Measurements from ENCODE around the gene HES4.
A peak's percentile ranks its signal among the peaks of the same experiment; 100 is the strongest.
"Not testable (repeated sequence)": the region's sequence is repeated elsewhere in the genome, so short reads cannot be mapped to it uniquely, and the experiment has no call there.

Gene HES4

DNA sequence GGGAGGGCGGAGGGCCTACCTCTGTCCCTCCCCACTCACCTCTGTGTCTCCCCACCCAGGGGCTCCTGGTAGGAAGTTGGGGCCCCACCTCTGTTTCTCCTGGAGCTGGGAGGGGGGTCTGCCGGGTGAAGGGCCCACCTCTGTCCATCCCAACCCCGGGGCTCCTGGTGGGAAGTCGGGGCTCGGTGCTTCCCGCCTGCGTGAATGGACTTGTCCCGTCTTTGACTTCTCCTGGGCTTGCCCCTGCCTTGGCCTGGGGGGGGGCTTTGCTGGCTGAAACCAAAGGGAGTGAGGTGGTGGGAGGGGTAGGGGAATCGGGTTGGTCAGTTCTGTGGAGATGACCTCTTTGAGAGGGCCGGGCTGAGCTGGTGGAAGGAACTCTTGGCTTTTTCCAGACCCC is 25.8 kb upstream of the HES4 start:
- no peak overlapping the region for H3K27ac Mint-ChIP-seq
- peaks cover 1% of the 10 kb centered on the region for H3K27me3 Mint-ChIP-seq
- ATAC-seq = no peak
- H3K36me3 Mint-ChIP-seq (ENCODE audit: low read depth) = no peaks in the 10 kb centered on the region
- H3K4me1 Mint-ChIP-seq = peaks cover 6% of the 10 kb centered on the region
- DNase-seq = no peak
- H3K4me3 Mint-ChIP-seq = no peak overlapping the region
- H3K9me3 Mint-ChIP-seq = no peaks in the 10 kb centered on the region

DNA sequence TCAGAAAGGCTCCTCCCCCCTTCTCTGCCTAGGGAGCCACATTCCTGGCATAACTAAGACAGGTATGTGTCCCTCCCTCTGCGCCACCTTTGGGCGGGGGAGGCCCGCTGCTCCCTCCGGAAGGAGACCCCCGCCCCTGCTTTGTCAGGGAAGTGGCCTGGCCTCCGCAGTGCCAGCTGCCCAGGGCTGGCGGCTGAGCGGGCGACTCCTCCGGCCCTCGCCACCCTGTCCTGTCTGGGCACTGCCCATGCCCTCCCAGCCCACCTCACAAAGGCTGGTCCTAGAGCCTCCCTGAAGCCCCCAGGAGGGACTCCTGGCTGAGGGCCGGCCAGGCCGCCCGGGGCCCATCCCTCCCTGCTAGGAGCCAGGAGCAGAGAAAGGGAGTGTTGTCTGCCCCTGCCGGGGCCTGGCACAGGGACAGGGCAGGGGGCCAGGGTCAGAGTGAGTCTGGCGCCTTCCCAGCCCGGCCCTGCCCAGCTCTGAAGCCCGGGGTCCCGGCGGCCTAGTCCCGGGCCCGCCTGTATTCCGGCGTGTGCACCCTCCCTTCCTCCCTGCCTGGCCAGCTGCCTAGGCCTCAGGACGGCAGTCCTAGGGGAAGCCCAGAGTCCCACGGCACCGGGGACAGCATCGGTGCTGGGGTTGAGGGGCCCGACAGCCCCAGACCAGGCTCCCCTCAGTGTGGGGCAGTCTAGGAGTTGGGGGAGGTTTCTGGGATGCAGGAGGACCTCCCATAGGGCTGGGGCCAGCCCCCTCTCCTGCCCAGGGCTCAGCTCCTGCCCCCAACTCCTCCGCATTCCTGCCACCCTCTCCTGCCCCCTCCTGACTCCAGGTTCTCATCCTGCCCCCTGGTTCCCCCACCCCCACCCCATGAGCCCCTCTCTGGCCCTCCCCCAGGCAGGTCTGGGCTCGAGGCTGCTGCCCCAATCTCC is 25.1 kb upstream of the HES4 start:
- no peaks in the 10 kb centered on the region for H3K9me3 Mint-ChIP-seq
- no peak overlapping the region for H3K27ac Mint-ChIP-seq
- H3K36me3 Mint-ChIP-seq (ENCODE audit: low read depth) = no peaks in the 10 kb centered on the region
- no peak overlapping the region for H3K4me3 Mint-ChIP-seq
- no peak for ATAC-seq
- no peak for DNase-seq
- H3K27me3 Mint-ChIP-seq = peaks cover 1% of the 10 kb centered on the region
- H3K4me1 Mint-ChIP-seq = peaks cover 6% of the 10 kb centered on the region

DNA sequence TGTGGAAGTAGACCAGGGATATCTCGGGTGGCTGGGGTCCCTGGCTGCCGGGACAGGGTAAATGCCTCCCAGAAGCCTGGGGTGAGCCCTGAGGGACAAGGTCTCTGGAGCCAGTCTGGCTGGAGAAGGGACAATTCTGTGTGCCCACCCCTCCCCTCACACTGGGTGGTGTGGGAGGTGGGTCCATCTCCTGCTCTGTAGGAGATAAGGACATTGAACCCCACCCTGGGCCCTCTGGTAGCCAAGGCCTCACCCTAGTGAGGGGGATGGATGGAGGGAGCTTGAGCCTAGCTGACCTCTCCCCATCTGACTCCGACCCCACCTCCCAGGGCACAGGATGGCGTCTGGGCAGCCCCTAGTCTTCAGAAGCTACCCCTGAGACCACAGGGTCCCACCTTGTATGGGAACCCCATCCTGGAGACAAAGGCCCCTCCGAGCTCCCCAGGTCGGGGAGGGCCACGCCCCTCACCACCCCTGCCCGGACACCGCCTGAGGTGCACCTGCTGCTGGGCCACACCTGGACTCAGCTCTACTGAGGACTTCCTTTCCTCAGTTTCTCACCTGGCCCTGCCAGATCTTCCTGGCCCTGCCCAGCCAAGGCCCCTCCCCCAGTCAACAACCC is 24.4 kb upstream of the HES4 start:
- DNase-seq = no peak
- peaks cover 1% of the 10 kb centered on the region for H3K27me3 Mint-ChIP-seq
- no peak overlapping the region for H3K4me3 Mint-ChIP-seq
- H3K36me3 Mint-ChIP-seq (ENCODE audit: low read depth) = no peaks in the 10 kb centered on the region
- ATAC-seq = no peak
- H3K9me3 Mint-ChIP-seq = no peaks in the 10 kb centered on the region
- H3K4me1 Mint-ChIP-seq = peaks cover 6% of the 10 kb centered on the region
- H3K27ac Mint-ChIP-seq = no peak overlapping the region

DNA sequence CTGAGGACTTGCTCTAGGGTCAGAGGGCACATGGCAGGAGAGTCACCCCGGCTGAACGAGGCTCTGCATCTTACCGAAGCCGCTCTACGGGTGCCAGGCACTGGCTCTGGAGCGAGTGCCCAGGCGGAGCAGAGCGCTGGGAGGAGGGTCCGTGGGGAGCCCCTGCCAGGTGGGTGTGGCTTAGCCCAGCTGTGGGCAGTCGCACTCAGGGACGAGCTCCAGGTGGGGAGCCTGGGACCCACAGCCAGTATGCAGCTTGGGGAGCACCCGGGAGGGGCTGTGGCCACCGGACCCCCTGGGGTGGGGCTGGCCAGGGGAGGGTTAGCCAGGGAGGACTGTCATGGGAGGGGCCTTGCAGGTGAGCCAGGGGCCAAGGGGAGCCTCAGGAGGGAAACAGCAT is 23.8 kb upstream of the HES4 start:
- Mint-ChIP-seq H3K27ac (no peak overlapping the region), H3K9me3 (no peaks in the 10 kb centered on the region), H3K36me3 (ENCODE audit: low read depth) (no peaks in the 10 kb centered on the region), H3K27me3 (peaks cover 1% of the 10 kb centered on the region), H3K4me1 (peaks cover 8% of the 10 kb centered on the region), H3K4me3 (no peak overlapping the region)
- no peak for ATAC-seq
- no peak for DNase-seq

DNA sequence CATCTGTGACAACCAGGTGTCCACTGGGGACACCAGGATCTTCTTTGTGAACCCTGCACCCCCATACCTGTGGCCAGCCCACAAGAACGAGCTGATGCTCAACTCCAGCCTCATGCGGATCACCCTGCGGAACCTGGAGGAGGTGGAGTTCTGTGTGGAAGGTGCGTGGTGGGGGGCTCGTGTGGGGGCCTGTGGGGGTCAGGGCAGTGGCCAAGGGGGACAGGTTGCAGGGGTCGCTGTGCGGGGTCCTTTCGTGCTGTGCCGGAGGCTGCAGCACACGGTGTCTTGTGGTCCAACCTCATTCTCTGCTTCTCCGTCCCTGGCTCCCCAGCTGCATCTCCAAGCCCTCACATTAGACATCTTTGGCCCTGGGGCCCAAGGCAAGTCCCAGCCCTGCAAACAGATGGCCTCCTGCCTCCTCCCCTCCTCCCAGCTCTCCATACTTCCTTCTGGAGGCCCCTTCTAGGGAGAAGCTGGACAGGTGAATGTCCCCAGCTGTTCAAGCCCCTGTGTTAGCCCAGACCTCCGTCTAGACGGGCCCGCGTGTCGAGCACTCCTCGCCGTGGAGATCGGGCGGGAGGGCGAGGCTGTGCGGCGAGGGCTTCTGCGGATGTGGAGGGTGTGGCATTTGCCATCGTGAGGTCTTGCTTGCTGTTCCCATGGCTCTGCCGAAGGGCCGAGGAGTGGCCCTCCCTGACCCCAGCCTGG is 22.6 kb upstream of the HES4 start:
- DNase-seq = no peak
- H3K4me3 Mint-ChIP-seq = no peak overlapping the region
- ATAC-seq = no peak
- H3K27ac Mint-ChIP-seq = no peak overlapping the region
- H3K27me3 Mint-ChIP-seq = peaks cover 1% of the 10 kb centered on the region
- H3K4me1 Mint-ChIP-seq = peaks cover 8% of the 10 kb centered on the region
- H3K9me3 Mint-ChIP-seq = no peaks in the 10 kb centered on the region
- no peaks in the 10 kb centered on the region for H3K36me3 Mint-ChIP-seq (ENCODE audit: low read depth)

DNA sequence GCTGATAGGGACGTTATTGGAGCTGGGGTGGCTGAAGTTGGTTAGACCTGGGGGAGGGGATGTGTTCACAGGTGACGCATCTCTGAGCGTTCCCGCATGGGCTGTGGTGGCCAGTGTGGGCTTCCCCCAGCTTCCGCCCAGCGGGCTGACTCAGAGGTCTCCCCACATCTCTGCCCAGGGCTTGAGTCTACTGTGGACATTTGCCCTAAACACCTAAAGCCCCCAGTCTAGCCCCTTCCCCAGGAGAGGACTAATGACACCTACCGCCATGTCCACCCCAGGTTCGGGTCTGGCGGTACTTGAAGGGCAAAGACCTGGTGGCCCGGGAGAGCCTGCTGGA is 22.0 kb upstream of the HES4 start:
- Mint-ChIP-seq H3K4me3 (no peak overlapping the region), H3K4me1 (peaks cover 12% of the 10 kb centered on the region), H3K27ac (no peak overlapping the region), H3K27me3 (no peaks in the 10 kb centered on the region), H3K9me3 (no peaks in the 10 kb centered on the region), H3K36me3 (ENCODE audit: low read depth) (peaks cover 2% of the 10 kb centered on the region)
- ATAC-seq (no peak), DNase-seq (no peak)

DNA sequence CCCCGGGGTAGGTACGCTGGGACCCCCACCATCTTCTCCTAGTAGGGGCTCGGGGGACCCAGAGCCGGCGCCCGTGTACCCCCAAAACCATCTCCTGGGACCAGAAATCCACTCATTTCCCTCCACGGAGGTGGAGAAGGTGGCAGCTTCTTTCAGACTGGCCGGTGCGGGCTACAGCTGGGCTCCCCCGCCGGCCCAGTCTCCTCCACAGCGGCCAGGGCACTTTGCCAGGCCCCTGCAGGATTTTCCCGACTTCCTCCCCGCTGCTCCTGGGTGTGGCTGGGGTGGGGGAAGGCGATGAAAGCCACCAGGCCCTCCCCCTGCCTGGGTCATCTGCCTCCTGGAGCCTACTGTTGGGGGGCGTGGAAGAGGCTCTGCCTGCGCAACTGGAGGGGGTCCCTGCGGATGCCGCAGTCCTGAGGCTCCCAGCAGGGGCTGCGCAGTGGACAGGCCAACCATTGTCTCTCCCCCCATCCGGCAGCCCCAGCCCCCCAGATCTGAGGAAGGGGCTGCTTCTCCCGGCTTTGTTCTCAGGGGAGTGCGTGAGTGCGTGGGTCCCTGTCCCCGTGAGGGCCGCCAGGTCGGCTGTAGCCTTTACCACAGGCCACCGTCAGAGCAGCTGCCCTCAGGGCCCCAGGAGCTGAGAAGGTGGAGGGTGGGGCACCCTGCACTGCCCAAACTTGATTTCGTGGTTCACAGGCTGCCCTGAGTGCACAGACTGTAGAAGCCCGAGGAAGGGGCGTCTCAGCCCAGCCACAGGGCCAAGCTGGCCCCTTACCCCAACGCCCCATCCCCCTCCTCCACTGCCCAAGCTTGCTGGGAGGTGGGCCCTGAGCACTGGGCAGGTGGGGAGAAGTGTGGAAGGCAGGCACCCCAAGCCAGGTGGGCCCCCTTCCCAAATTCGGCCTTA is 21.4 kb upstream of the HES4 start:
- no peak for ATAC-seq
- no peak overlapping the region for H3K4me3 Mint-ChIP-seq
- H3K27me3 Mint-ChIP-seq = no peaks in the 10 kb centered on the region

DNA sequence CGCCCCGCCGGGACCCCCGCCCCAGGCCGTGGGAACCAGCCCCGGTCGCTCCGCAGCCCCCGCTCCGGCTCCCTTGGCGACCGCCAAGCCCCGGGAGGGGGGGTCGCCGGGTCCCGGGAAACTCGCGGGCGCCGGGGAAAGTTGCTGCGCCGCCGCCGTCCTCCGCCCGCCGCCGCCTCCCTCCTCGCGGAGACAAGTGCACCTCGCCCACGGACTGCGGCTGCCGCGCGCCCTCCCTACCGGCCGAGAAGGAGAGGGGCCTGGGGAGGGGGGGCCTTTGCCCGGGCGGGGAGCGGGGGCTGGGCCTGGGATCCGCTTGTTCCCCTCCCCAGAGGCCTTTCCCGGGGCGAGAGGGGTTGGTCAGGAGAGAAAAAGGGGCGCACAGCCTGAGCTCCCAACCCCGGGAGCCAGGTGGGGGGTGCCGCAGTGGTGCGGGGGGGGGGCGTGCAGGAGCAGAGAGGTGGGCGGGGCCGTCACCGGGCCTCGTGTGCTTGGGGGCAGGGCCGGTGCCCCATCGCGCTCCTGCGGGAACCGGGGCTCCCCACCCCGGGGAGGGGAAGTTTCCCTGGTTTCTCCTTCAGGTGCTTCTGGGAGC is 20.6 kb upstream of the HES4 start:
- no peak overlapping the region for H3K27ac Mint-ChIP-seq
- DNase-seq (peak; percentile 53), ATAC-seq (no peak)
- H3K36me3 Mint-ChIP-seq (ENCODE audit: low read depth) = peaks cover 2% of the 10 kb centered on the region
- H3K4me1 Mint-ChIP-seq = peaks cover 12% of the 10 kb centered on the region
- no peaks in the 10 kb centered on the region for H3K9me3 Mint-ChIP-seq
- H3K27me3 Mint-ChIP-seq = no peaks in the 10 kb centered on the region
- no peak overlapping the region for H3K4me3 Mint-ChIP-seq

More for the DNA sequence above, 21.4 kb upstream of the HES4 start:
- Mint-ChIP-seq H3K27ac (no peak overlapping the region), H3K9me3 (no peaks in the 10 kb centered on the region), H3K4me1 (peaks cover 12% of the 10 kb centered on the region), H3K36me3 (ENCODE audit: low read depth) (peaks cover 2% of the 10 kb centered on the region)
- no peak for DNase-seq

DNA sequence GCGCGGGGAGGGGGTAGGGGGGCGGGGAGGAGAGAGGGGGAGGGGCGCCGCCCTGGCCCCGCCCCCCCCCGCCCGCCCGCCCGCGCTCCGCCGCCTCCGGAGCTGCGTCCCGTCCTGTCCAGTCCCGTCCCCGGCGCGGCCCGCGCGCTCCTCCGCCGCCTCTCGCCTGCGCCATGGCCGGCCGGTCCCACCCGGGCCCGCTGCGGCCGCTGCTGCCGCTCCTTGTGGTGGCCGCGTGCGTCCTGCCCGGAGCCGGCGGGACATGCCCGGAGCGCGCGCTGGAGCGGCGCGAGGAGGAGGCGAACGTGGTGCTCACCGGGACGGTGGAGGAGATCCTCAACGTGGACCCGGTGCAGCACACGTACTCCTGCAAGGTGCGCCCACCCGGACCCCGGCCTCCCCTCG is 20.1 kb upstream of the HES4 start, which contains the start of gene AGRN:
AGRN (plus strand) TSS at position 121 of the 405 bp plus-strand sequence; CDS start at position 174, 53 bp downstream.
- Mint-ChIP-seq H3K4me1 (peaks cover 16% of the 10 kb centered on the region), H3K4me3 (peak within 1 kb of the TSS; percentile 42), H3K9me3 (no peaks in the 10 kb centered on the region), H3K27me3 (no peaks in the 10 kb centered on the region), H3K36me3 (ENCODE audit: low read depth) (peaks cover 2% of the 10 kb centered on the region), H3K27ac (no peak within 1 kb of the TSS)
- ATAC-seq (peak; percentile 16), DNase-seq (no peak)

DNA sequence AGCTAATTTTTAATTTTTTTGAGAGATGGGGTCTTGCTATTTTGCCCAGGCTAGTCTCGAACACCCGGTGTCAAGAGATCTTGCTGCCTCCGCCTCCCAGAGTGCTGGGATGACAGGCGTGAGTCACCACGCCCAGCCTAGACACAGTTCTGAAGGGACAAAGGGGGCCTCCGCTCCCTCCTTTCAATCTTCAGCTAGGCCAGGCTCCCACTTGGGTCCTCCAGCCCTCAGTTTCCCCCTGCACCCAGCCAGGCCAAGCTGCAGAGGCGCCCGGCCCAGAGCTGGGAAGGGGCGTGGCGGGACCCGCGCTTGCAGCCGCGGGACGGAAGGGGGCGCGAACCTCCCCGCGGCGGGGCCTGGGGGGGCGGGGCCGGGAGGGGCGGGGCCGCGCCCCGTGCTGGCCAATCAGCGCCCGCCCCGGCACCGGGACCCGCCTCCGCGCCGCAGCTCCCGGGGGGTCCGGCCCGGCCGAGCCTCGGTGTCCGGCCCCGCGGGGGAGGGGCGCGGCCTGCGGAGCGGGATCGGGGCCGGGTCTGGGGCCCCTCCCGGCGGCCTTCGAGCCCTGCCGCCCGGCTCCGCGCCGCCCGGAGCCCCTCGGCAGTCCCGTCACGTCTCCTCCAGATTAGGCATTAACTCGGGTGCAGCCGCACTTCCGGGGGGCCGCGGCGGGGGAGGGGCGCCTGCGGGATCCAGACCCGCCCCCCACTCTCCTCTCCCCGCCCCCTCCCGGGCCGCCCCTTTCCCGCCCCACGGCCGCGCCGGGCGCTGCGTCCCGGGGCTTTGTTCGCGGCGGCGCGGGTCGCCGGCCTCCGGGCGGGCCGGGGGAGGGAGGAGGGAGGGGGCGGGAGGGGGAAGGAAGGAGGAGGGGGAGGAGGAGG is 19.5 kb upstream of the HES4 start:
- Mint-ChIP-seq H3K36me3 (ENCODE audit: low read depth) (peaks cover 2% of the 10 kb centered on the region), H3K27ac (no peak overlapping the region)

DNA sequence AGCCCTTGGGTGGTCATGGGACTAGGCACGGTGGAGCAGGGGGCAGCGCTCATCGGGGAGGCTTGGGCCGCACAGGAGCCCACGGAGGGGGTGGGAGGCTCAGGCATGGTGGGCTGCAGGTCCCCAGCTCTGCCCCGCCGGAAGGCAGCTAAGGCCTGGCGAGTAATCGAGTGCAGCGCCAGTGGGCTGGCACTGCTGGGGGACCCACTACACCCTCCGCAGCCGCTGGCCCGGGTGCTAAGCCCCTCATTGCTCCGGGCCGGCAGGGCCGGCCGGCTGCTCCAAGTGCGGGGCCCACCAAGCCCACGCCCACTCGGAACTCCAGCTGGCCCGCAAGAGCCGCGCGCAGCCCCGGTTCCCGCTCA is 18.4 kb upstream of the HES4 start:
- DNase-seq, H3K27ac Mint-ChIP-seq: not testable (repeated sequence)

More for the DNA sequence above, 19.5 kb upstream of the HES4 start:
- DNase-seq (peak; percentile 85), ATAC-seq (peak; percentile 73)
- H3K9me3 Mint-ChIP-seq = no peaks in the 10 kb centered on the region
- H3K4me3 Mint-ChIP-seq = peak overlapping the region; percentile 42
- H3K4me1 Mint-ChIP-seq = peaks cover 22% of the 10 kb centered on the region
- no peaks in the 10 kb centered on the region for H3K27me3 Mint-ChIP-seq

DNA sequence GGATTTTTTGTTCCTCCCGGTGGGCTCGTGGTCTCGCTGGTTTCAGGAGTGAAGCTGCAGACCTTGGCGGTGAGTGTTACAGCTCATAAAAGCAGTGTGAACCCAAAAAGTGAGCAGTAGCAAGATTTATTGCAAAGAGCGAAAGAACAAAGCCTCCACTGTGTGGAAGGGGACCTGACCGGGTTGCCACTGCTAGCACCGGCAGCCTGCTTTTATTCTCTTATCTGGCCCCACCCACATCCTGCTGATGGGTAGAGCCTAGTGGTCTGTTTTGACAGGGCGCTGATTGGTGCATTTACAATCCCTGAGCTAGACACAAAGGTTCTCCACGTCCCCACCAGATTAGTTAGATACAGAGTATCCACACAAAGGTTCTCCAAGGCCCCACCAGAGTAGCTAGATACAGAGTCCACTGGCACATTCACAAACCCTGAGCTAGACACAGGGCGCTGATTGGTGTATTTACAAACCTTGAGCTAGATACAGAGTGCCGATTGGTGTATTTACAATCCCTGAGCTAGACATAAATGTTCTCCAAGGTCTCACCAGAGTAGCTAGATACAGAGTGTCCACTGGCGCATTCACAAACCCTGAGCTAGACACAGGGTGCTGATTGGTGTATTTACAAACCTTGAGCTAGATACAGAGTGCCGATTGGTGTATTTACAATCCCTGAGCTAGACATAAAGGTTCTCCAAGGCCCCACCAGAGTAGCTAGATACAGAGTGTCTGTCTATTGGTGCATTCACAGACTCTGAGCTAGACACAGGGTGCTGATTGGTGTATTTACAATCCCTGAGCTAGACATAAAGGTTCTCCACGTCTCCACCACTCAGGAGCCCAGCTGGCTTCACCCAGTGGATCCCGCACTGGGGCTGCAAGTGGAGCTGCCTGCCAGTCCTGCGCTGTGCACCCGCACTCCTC is 17.8 kb upstream of the HES4 start:
- not testable (repeated sequence) for DNase-seq; H3K36me3 Mint-ChIP-seq (ENCODE audit: low read depth); H3K27ac Mint-ChIP-seq; ATAC-seq; H3K4me3 Mint-ChIP-seq; H3K27me3 Mint-ChIP-seq; H3K9me3 Mint-ChIP-seq
- peaks cover 37% of the 10 kb centered on the region for H3K4me1 Mint-ChIP-seq

More for the DNA sequence above, 18.4 kb upstream of the HES4 start:
- ATAC-seq; H3K9me3 Mint-ChIP-seq; H3K27me3 Mint-ChIP-seq; H3K36me3 Mint-ChIP-seq (ENCODE audit: low read depth); H3K4me3 Mint-ChIP-seq: not testable (repeated sequence)
- peaks cover 32% of the 10 kb centered on the region for H3K4me1 Mint-ChIP-seq
